ENCODE results near the gene NFS1. TPM values are rescaled to one million over a fixed set of nuclear protein-coding genes. Genes with fewer than 3 reads are reported as not detected.

The NFS1 gene
- total and polyA plus RNA-seq, 2 donors from 2014 or later, result 31.5 to 71.2 TPM

- Histone ChIP-seq H3K4me3 (ENCODE audit: low read length in 3 of 3) (no peak overlapping the region), H3K27me3 (ENCODE audit: control insufficient read depth, insufficient read depth, low read length) (no peaks in the 10 kb centered on the region), H3K27ac (ENCODE audit: low read depth in 2 of 2, low read length in 2 of 2) (no peak overlapping the region), H3K36me3 (ENCODE audit: control insufficient read depth in 2 of 3, insufficient read depth in 3 of 3, low read length in 3 of 3) (peaks cover 8 to 12% (median 11%) of the 10 kb centered on the region in 3 donors), H3K9me3 (ENCODE audit: control insufficient read depth in 2 of 3, insufficient read depth in 1 of 3, low read length in 3 of 3) (no peaks in the 10 kb centered on the region), H3K4me1 (ENCODE audit: control insufficient read depth in 2 of 3, insufficient read depth in 2 of 3, low read depth in 1 of 3, low read length in 3 of 3) (no peaks in the 10 kb centered on the region), H3K9ac (ENCODE audit: low read length in 3 of 3) (no peak overlapping the region)
- intact Hi-C loops (cut with DNase I), result no loop called here
- FAIRE-seq (no peak), DNase-seq (no peak)
- TF ChIP-seq CTCF (IDR thresholded peaks at IDR 0.05; ENCODE audit: borderline replicate concordance, extremely low read depth, insufficient read depth), result no peak
These were observed 50.3 kb downstream of the NFS1 start for GRCh38 chr20:35648836-35649235.

DNA sequence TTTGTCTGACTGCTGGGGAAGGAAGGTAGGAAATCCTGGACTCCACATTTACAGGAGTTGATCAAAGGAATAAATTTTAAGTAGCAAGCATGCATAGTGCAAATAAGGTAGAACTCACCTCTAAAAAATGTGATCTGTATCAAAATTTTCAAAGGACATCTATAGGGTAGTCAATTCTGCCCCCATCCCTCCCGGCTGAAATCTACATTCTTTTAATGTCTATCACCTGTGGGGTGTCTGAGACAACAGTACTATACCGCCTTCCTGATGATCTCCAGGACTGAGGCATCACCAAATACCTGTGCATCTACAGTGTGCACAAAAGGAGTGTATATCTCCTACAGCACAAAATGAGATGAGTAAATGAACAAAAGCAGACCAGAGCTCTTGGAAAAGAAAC lies 54.3 kb downstream of the NFS1 start:
- intact Hi-C loops (cut with DNase I), result no loop called here

GRCh38 chr20:35643045-35643444 lies 56.1 kb downstream of the NFS1 start:
- no peak for FAIRE-seq
- Histone ChIP-seq H3K9ac (ENCODE audit: low read length in 3 of 3) (no peak overlapping the region), H3K4me1 (ENCODE audit: control insufficient read depth in 2 of 3, insufficient read depth in 2 of 3, low read depth in 1 of 3, low read length in 3 of 3) (no peaks in the 10 kb centered on the region), H3K4me3 (ENCODE audit: low read length in 3 of 3) (no peak overlapping the region), H3K9me3 (ENCODE audit: control insufficient read depth in 2 of 3, insufficient read depth in 1 of 3, low read length in 3 of 3) (no peaks in the 10 kb centered on the region), H3K27ac (ENCODE audit: low read depth in 2 of 2, low read length in 2 of 2) (no peak overlapping the region), H3K27me3 (ENCODE audit: control insufficient read depth, insufficient read depth, low read length) (no peaks in the 10 kb centered on the region), H3K36me3 (ENCODE audit: control insufficient read depth in 2 of 3, insufficient read depth in 3 of 3, low read length in 3 of 3) (no peaks in the 10 kb centered on the region)
- DNase-seq, result no peak
- TF ChIP-seq CTCF (IDR thresholded peaks at IDR 0.05; ENCODE audit: borderline replicate concordance, extremely low read depth, insufficient read depth), result no peak
- intact Hi-C loops (cut with DNase I), result no loop called here

More for the DNA sequence above, 54.3 kb downstream of the NFS1 start:
- no peak for DNase-seq
- FAIRE-seq, result no peak
- H3K27ac ChIP-seq (ENCODE audit: low read depth in 2 of 2, low read length in 2 of 2), result no peak overlapping the region
- no peaks in the 10 kb centered on the region for H3K27me3 ChIP-seq (ENCODE audit: control insufficient read depth, insufficient read depth, low read length)
- peaks cover 0 to 2% (median 0%) of the 10 kb centered on the region in 3 donors for H3K36me3 ChIP-seq (ENCODE audit: control insufficient read depth in 2 of 3, insufficient read depth in 3 of 3, low read length in 3 of 3)
- H3K9me3 ChIP-seq (ENCODE audit: control insufficient read depth in 2 of 3, insufficient read depth in 1 of 3, low read length in 3 of 3), result no peaks in the 10 kb centered on the region
- H3K4me3 ChIP-seq (ENCODE audit: low read length in 3 of 3), result no peak overlapping the region
- no peak overlapping the region for H3K9ac ChIP-seq (ENCODE audit: low read length in 3 of 3)
- no peaks in the 10 kb centered on the region for H3K4me1 ChIP-seq (ENCODE audit: control insufficient read depth in 2 of 3, insufficient read depth in 2 of 3, low read depth in 1 of 3, low read length in 3 of 3)
- TF ChIP-seq CTCF (IDR thresholded peaks at IDR 0.05; ENCODE audit: borderline replicate concordance, extremely low read depth, insufficient read depth), result no peak

DNA sequence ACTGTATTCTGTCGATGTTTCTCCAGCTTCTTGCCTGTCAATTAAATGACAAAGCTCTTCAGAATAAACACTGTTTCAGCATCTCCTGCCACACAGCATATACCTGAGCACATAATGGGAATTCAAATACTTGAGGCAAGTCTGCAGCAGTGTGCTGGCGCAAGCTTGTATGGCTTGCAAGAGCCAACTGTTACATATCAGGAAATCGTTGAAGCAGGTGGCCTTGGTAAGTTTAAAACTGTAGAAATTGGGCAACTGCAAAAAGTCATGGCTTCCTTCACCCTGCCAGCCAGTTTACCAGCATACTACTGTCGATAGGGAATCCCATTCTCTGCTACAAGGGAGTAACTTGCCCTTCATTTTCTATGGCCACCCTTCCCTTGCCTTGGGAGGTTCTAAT lies 57.4 kb downstream of the NFS1 start:
- Histone ChIP-seq H3K4me1 (ENCODE audit: control insufficient read depth in 2 of 3, insufficient read depth in 2 of 3, low read depth in 1 of 3, low read length in 3 of 3) (no peaks in the 10 kb centered on the region), H3K9me3 (ENCODE audit: control insufficient read depth in 2 of 3, insufficient read depth in 1 of 3, low read length in 3 of 3) (no peaks in the 10 kb centered on the region), H3K27ac (ENCODE audit: low read depth in 2 of 2, low read length in 2 of 2) (no peak overlapping the region), H3K27me3 (ENCODE audit: control insufficient read depth, insufficient read depth, low read length) (no peaks in the 10 kb centered on the region), H3K36me3 (ENCODE audit: control insufficient read depth in 2 of 3, insufficient read depth in 3 of 3, low read length in 3 of 3) (no peaks in the 10 kb centered on the region), H3K9ac (ENCODE audit: low read length in 3 of 3) (no peak overlapping the region), H3K4me3 (ENCODE audit: low read length in 3 of 3) (no peak overlapping the region)
- DNase-seq (no peak), FAIRE-seq (no peak)
- TF ChIP-seq CTCF (IDR thresholded peaks at IDR 0.05; ENCODE audit: borderline replicate concordance, extremely low read depth, insufficient read depth), result no peak
- intact Hi-C loops (cut with DNase I), result no loop called here

Measured in kidney (tissue), 14 donors.